NT2/D1 (cell line): Measurements from ENCODE around the gene DDX39B.

Experiments
- SUZ12 ChIP-seq: IDR thresholded peaks from 2 replicates; pipeline ENCODE4 v1.6.1; 2011; ENCODE audit not compliant: insufficient read length, insufficient read depth; ENCODE audit errors: extremely low read depth
- YY1 ChIP-seq: IDR thresholded peaks from 2 replicates; pipeline ENCODE4 v1.6.1; 2011; ENCODE audit not compliant: insufficient read length, insufficient read depth

- TF ChIP-seq YY1 (no peak), SUZ12 (no peak)
These were observed 30.5 kb upstream of the DDX39B start, which contains the start of gene LTA for GRCh38 chr6:31572041-31572911.
